HCT116 (cell line): ENCODE measurements around the gene ATP11B. TPM values are rescaled to one million over a fixed set of nuclear protein-coding genes. Genes with fewer than 3 reads are reported as not detected.

Experiments
- ATAC-seq: fragments of 200-7000 bp; cut with Tn5 transposase; 2 replicates; pipeline ENCODE4 v1.9.1; 2020; ENCODE audit warnings: mild to moderate bottlenecking, moderate library complexity
- BruUV-seq: library from RNA; stranded (reverse); fragments of 400-500 nt; replicated peaks from 2 replicates; lab custom pipeline; 2021; lab: Mats Ljungman, UMichigan
- CTCF ChIA-PET: fragments of 300-600 bp; sonication (Branson Sonifier 250); formaldehyde crosslinking; loops from one replicate; lab custom pipeline; 2021; ENCODE audit warnings: antibody characterized with exemption; lab: Charles Lee
- POLR2A ChIA-PET: fragments of 300-600, 350-600 bp; sonication (Branson Sonifier 250); formaldehyde crosslinking; loops from one replicate; lab custom pipeline; 2021; ENCODE audit warnings: antibody characterized with exemption; lab: Charles Lee
- RAD21 ChIA-PET, 2 experiments: fragments of 300-600 bp; sonication (Branson Sonifier 250); formaldehyde crosslinking; loops; one replicate each; lab custom pipeline; 2023; ENCODE audit warnings: low total read pairs in 2 of 2; ENCODE audit not compliant: uncharacterized antibody in 2 of 2, unreplicated experiment in 2 of 2, low non-redundant PET in 1 of 2; lab: Charles Lee
- DNase-seq: peaks from one replicate; pipeline ENCODE4 v3.0.0-alpha.2; 2010; ENCODE audit warnings: low read depth, low spot score
- H2AFZ ChIP-seq: fragments of 200-600 bp; shearing (Covaris generic), sonication (generic); 2 replicates; pipeline ENCODE4 v1.6.1; 2017; ENCODE audit warnings: low read depth, mixed run types, mixed read lengths, antibody characterized with exemption, low read length; ENCODE audit not compliant: poor library complexity, severe bottlenecking
- H3K27ac ChIP-seq: 2 replicates; pipeline ENCODE4 v1.5.1; 2012; ENCODE audit warnings: low read depth, low read length
- H3K27me3 ChIP-seq: fragments of 200-600 bp; sonication (generic); 2 replicates; pipeline ENCODE4 v1.6.1; 2016; ENCODE audit warnings: mixed run types, low read length, mixed read lengths; ENCODE audit not compliant: insufficient read depth
- H3K36me3 ChIP-seq, 2 experiments: fragments of 200-500 bp in 1 of 2; fragments of 200-600 bp in 1 of 2; sonication (Bioruptor generic) in 1 of 2; sonication (generic) in 1 of 2; 2 replicates each; pipeline versions ENCODE4 v1.5.1 to v1.6.1; 2014 to 2016; ENCODE audit warnings: low read length in 2 of 2, inconsistent platforms in 1 of 2, mixed read lengths in 1 of 2, mixed run types in 1 of 2; ENCODE audit not compliant: insufficient read depth in 2 of 2, control insufficient read depth in 1 of 2
- H3K4me1 ChIP-seq, 2 experiments: fragments of 200-600 bp in 1 of 2; sonication (generic) in 1 of 2; 2 replicates each; pipeline versions ENCODE4 v1.5.1 to v1.6.1; 2012 to 2017; ENCODE audit warnings: low read length in 2 of 2, inconsistent platforms in 1 of 2, mild to moderate bottlenecking in 1 of 2, mixed read lengths in 1 of 2, mixed run types in 1 of 2, moderate library complexity in 1 of 2; ENCODE audit not compliant: insufficient read depth in 2 of 2, control insufficient read depth in 1 of 2
- H3K4me2 ChIP-seq: fragments of 200-600 bp; sonication (generic); 2 replicates; pipeline ENCODE4 v1.6.1; 2017; ENCODE audit warnings: mixed run types, low read length, mixed read lengths
- H3K4me3 ChIP-seq, 2 experiments: fragments of 200-600 bp in 1 of 2; sonication (generic) in 1 of 2; replicated peaks in 1 of 2; 2 replicates each; pipeline ENCODE4 v1.5.1; 2011 to 2016; ENCODE audit warnings: low read length in 2 of 2, control low read depth in 1 of 2, low read depth in 1 of 2, mild to moderate bottlenecking in 1 of 2, mixed read lengths in 1 of 2, mixed run types in 1 of 2
- H3K79me2 ChIP-seq: fragments of 200-600 bp; sonication (generic); 2 replicates; pipeline ENCODE4 v1.6.1; 2017; ENCODE audit warnings: mild to moderate bottlenecking, mixed run types, low read length, moderate library complexity, mixed read lengths; ENCODE audit not compliant: insufficient read depth
- H3K9ac ChIP-seq: fragments of 200-600 bp; sonication (generic); 2 replicates; pipeline ENCODE4 v1.6.1; 2016; ENCODE audit warnings: low read length, mixed read lengths
- H3K9me2 ChIP-seq: fragments of 200-600 bp; sonication (generic), shearing (Covaris generic); 2 replicates; pipeline ENCODE4 v1.6.1; 2017; ENCODE audit warnings: mixed run types, mild to moderate bottlenecking, moderate library complexity; ENCODE audit not compliant: insufficient read depth
- H3K9me3 ChIP-seq, 2 experiments: fragments of 200-500 bp in 1 of 2; fragments of 200-600 bp in 1 of 2; sonication (Bioruptor generic) in 1 of 2; sonication (generic) in 1 of 2; 2 replicates each; pipeline ENCODE4 v1.6.1; 2014 to 2017; ENCODE audit warnings: low read length in 2 of 2, mixed read lengths in 2 of 2, inconsistent platforms in 1 of 2, low read depth in 1 of 2, mild to moderate bottlenecking in 1 of 2, mixed run types in 1 of 2, moderate library complexity in 1 of 2; ENCODE audit not compliant: control insufficient read depth in 1 of 2, insufficient read depth in 1 of 2
- H4K20me1 ChIP-seq: fragments of 200-600 bp; sonication (generic), shearing (Covaris generic); 2 replicates; pipeline ENCODE4 v1.6.1; 2017; ENCODE audit warnings: mixed run types, mild to moderate bottlenecking, moderate library complexity; ENCODE audit not compliant: insufficient read depth
- ATF3 ChIP-seq: IDR thresholded peaks from 2 replicates; pipeline ENCODE4 v1.6.1; 2012
- EZH2 ChIP-seq: fragments of 200-600 bp; sonication (generic); IDR thresholded peaks from 2 replicates; pipeline ENCODE4 v1.6.1; 2017; ENCODE audit warnings: antibody characterized with exemption, mixed run types
- FOSL1 ChIP-seq: IDR thresholded peaks from 2 replicates; pipeline ENCODE4 v1.6.1; 2012; ENCODE audit warnings: low read depth
- JUND ChIP-seq: IDR thresholded peaks from 2 replicates; pipeline ENCODE4 v1.6.1; 2012
- POLR2A ChIP-seq: IDR thresholded peaks from 2 replicates; pipeline ENCODE4 v1.7.0; 2011; ENCODE audit warnings: borderline replicate concordance; ENCODE audit not compliant: insufficient read depth, insufficient read length; ENCODE audit errors: extremely low read depth
- POLR2AphosphoS5 ChIP-seq: IDR thresholded peaks from 2 replicates; pipeline ENCODE4 v1.6.1; 2011; ENCODE audit warnings: mild to moderate bottlenecking, low read depth, low read length, moderate library complexity
- SIN3A ChIP-seq: IDR thresholded peaks from 2 replicates; pipeline ENCODE4 v1.6.1; 2012; ENCODE audit warnings: low read depth
- SP1 ChIP-seq: IDR thresholded peaks from 2 replicates; pipeline ENCODE4 v1.6.1; 2012; ENCODE audit warnings: low read depth
- TCF7L2 ChIP-seq: IDR thresholded peaks from 2 replicates; pipeline ENCODE4 v1.7.0; 2011; ENCODE audit warnings: borderline replicate concordance, inconsistent platforms; ENCODE audit not compliant: insufficient read depth, insufficient read length; ENCODE audit errors: extremely low read depth
- YY1 ChIP-seq: IDR thresholded peaks from 2 replicates; pipeline ENCODE4 v1.6.1; 2011; ENCODE audit warnings: low read length, low read depth, moderate library complexity, mild to moderate bottlenecking; ENCODE audit not compliant: insufficient replicate concordance; ENCODE audit errors: extremely low read depth
- intact Hi-C: fragments of 100-400 bp; cut with micrococcal nuclease; formaldehyde crosslinking; loops from 2 replicates; pipeline ENCODE4 v1.10.0; 2022
- total RNA-seq: library from RNA; stranded (reverse); gene quantifications from one replicate; pipeline ENCODE4 v1.2.1, GENCODE V29; 2021; ENCODE audit not compliant: unreplicated experiment
- TF ChIP-seq, protein P1 (sequence below): IDR thresholded peaks from 2 replicates; pipeline ENCODE4 v1.6.1; 2011; ENCODE audit warnings: mild to moderate bottlenecking, low read length, moderate library complexity; ENCODE audit not compliant: insufficient replicate concordance; ENCODE audit errors: extremely low read depth

Gene ATP11B
- total RNA-seq, 1 experiment from 2014 or later = 53.0 TPM

DNA sequence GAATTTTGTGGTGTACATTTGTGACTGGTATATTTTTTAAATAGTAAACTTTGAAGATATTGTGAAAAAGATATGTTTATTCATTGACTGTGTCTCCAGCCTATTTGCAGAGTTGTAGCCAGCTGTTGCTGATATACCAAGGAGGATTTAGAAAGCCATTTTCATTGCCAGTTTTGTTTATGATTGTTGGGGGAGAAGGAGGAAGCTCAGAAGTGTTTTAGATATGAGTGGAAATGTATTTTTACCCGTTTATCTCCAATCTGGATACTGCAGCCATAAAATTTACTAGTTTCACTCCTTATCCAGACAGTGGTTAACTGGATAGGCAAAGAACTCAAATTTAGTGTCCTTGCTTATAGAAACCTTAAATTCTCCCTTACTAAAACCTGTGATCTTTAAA is 18.8 kb downstream of the ATP11B start:
- TF ChIP-seq JUND = no peak
- TF ChIP-seq SP1 = no peak
- TF ChIP-seq YY1 = no peak
- no peak for TF ChIP-seq TCF7L2
- TF ChIP-seq POLR2AphosphoS5 = no peak
- TF ChIP-seq EZH2 = no peak
- no peak for TF ChIP-seq FOSL1
- no peak for TF ChIP-seq ATF3
- TF ChIP-seq, protein P1, sequence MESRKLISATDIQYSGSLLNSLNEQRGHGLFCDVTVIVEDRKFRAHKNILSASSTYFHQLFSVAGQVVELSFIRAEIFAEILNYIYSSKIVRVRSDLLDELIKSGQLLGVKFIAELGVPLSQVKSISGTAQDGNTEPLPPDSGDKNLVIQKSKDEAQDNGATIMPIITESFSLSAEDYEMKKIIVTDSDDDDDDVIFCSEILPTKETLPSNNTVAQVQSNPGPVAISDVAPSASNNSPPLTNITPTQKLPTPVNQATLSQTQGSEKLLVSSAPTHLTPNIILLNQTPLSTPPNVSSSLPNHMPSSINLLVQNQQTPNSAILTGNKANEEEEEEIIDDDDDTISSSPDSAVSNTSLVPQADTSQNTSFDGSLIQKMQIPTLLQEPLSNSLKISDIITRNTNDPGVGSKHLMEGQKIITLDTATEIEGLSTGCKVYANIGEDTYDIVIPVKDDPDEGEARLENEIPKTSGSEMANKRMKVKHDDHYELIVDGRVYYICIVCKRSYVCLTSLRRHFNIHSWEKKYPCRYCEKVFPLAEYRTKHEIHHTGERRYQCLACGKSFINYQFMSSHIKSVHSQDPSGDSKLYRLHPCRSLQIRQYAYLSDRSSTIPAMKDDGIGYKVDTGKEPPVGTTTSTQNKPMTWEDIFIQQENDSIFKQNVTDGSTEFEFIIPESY = no peak
- TF ChIP-seq SIN3A = no peak
- TF ChIP-seq POLR2A = no peak
- Histone ChIP-seq H3K4me1 (no peaks in the 10 kb centered on the region), H2AFZ (no peak overlapping the region), H3K79me2 (peaks cover 41% of the 10 kb centered on the region), H3K36me3 (no peaks in the 10 kb centered on the region), H3K27ac (no peak overlapping the region), H3K4me3 (no peak overlapping the region), H3K4me2 (no peak overlapping the region), H3K27me3 (no peaks in the 10 kb centered on the region), H3K9ac (no peak overlapping the region), H3K9me2 (no peaks in the 10 kb centered on the region), H4K20me1 (no peaks in the 10 kb centered on the region), H3K9me3 (no peaks in the 10 kb centered on the region)
- ChIA-PET RAD21 (no interaction called here), CTCF (no interaction called here), POLR2A (no interaction called here)
- no peak for ATAC-seq
- intact Hi-C loops = no loop called here
- BruUV-seq = no TSS peak
- no peak for DNase-seq
